IMR-90 (cell line): ENCODE measurements around the gene CPNE2. TPM values are rescaled to one million over a fixed set of nuclear protein-coding genes. Genes with fewer than 3 reads are reported as not detected.

Source experiments
- ATAC-seq: fragments of 200-7000 bp; cut with Tn5 transposase; 2 replicates; pipeline ENCODE4 v1.9.1; 2020; ENCODE audit warnings: low read depth, mild to moderate bottlenecking, moderate library complexity
- BruUV-seq: library from RNA; stranded (reverse); fragments of 400-500 nt; replicated peaks from 2 replicates; lab custom pipeline; 2021; lab: Mats Ljungman, UMichigan
- CTCF ChIA-PET: fragments of 300-600 bp; formaldehyde crosslinking; extraction: SDS; loops from one replicate; lab custom pipeline; 2021; ENCODE audit warnings: antibody characterized with exemption; lab: Yijun Ruan, JAX
- POLR2A ChIA-PET: fragments of 300-600 bp; sonication (Branson Sonifier 250); formaldehyde crosslinking; loops from one replicate; lab custom pipeline; 2022; ENCODE audit warnings: antibody characterized with exemption; ENCODE audit not compliant: unreplicated experiment; lab: Charles Lee
- DNase-seq: peaks from one replicate; pipeline ENCODE4 v3.0.0; 2013
- H2AFZ ChIP-seq: replicated peaks from 2 replicates; pipeline ENCODE3; 2013; ENCODE audit warnings: low read length, mild to moderate bottlenecking; ENCODE audit not compliant: poor library complexity
- H2AK5ac ChIP-seq: 2 replicates; pipeline ENCODE4 v1.6.1; 2013; ENCODE audit warnings: low read depth, low read length, inconsistent platforms
- H2AK9ac ChIP-seq: replicated peaks from 2 replicates; pipeline ENCODE3; 2013; ENCODE audit warnings: mild to moderate bottlenecking, low read depth, low read length, moderate library complexity; ENCODE audit not compliant: poor library complexity
- H2BK120ac ChIP-seq: 2 replicates; pipeline ENCODE4 v1.6.1; 2013; ENCODE audit warnings: low read depth, low read length, inconsistent platforms
- H2BK15ac ChIP-seq: 3 replicates; pipeline ENCODE4 v1.6.1; 2013; ENCODE audit warnings: low read depth, low read length, inconsistent platforms
- H2BK20ac ChIP-seq: 2 replicates; pipeline ENCODE4 v1.6.1; 2013; ENCODE audit warnings: low read depth, mild to moderate bottlenecking, inconsistent platforms, low read length, moderate library complexity
- H2BK5ac ChIP-seq: 2 replicates; pipeline ENCODE4 v1.6.1; 2013; ENCODE audit warnings: mild to moderate bottlenecking, low read depth, low read length, inconsistent platforms; ENCODE audit not compliant: poor library complexity, severe bottlenecking
- H3K14ac ChIP-seq: replicated peaks from 2 replicates; pipeline ENCODE4 v1.6.1; 2013; ENCODE audit warnings: low read depth, low read length, inconsistent platforms
- H3K18ac ChIP-seq: 2 replicates; pipeline ENCODE4 v1.6.1; 2013; ENCODE audit warnings: low read depth, low read length, control low read depth
- H3K23ac ChIP-seq: 2 replicates; pipeline ENCODE4 v1.6.1; 2013; ENCODE audit warnings: low read depth, low read length, inconsistent platforms
- H3K27ac ChIP-seq: 2 replicates; pipeline ENCODE4 v1.5.1; 2013; ENCODE audit warnings: mild to moderate bottlenecking, control low read depth, low read length; ENCODE audit not compliant: insufficient read depth
- H3K27me3 ChIP-seq: 2 replicates; pipeline ENCODE4 v1.6.1; 2013; ENCODE audit warnings: low read length; ENCODE audit not compliant: control insufficient read depth, insufficient read depth
- H3K36me3 ChIP-seq: 2 replicates; pipeline ENCODE4 v1.6.1; 2013; ENCODE audit warnings: low read length, mixed read lengths; ENCODE audit not compliant: control insufficient read depth, insufficient read depth
- H3K4ac ChIP-seq: 2 replicates; pipeline ENCODE4 v1.6.1; 2013; ENCODE audit warnings: low read depth, low read length, inconsistent platforms
- H3K4me1 ChIP-seq: 2 replicates; pipeline ENCODE4 v1.6.1; 2013; ENCODE audit warnings: low read length, mixed read lengths; ENCODE audit not compliant: control insufficient read depth, insufficient read depth
- H3K4me2 ChIP-seq: 2 replicates; pipeline ENCODE4 v1.6.1; 2013; ENCODE audit warnings: low read depth, mild to moderate bottlenecking, control low read depth, low read length, moderate library complexity
- H3K4me3 ChIP-seq: 2 replicates; pipeline ENCODE4 v1.5.1; 2013; ENCODE audit warnings: low read depth, mild to moderate bottlenecking, control low read depth, low read length, moderate library complexity; ENCODE audit not compliant: insufficient read depth
- H3K56ac ChIP-seq: 2 replicates; pipeline ENCODE4 v1.6.1; 2013; ENCODE audit warnings: low read length, inconsistent platforms; ENCODE audit not compliant: insufficient read depth; ENCODE audit errors: extremely low read depth
- H3K79me1 ChIP-seq, 2 experiments: 2 replicates each; pipeline ENCODE4 v1.6.1; 2013; ENCODE audit warnings: low read length in 2 of 2, inconsistent platforms in 1 of 2, low read depth in 1 of 2
- H3K9ac ChIP-seq: 2 replicates; pipeline ENCODE4 v1.6.1; 2013; ENCODE audit warnings: low read depth, low read length, control low read depth
- H3K9me1 ChIP-seq: 2 replicates; pipeline ENCODE4 v1.6.1; 2013; ENCODE audit warnings: low read length, inconsistent platforms; ENCODE audit not compliant: insufficient read depth
- H3K9me3 ChIP-seq: 2 replicates; pipeline ENCODE4 v1.6.1; 2013; ENCODE audit warnings: low read length; ENCODE audit not compliant: control insufficient read depth, insufficient read depth
- H4K20me1 ChIP-seq: 2 replicates; pipeline ENCODE4 v1.6.1; 2013; ENCODE audit warnings: low read length, inconsistent platforms; ENCODE audit not compliant: insufficient read depth
- H4K5ac ChIP-seq: 2 replicates; pipeline ENCODE4 v1.6.1; 2013; ENCODE audit warnings: mild to moderate bottlenecking, low read depth, low read length, control low read depth
- H4K8ac ChIP-seq, 2 experiments: 2 replicates each; pipeline ENCODE4 v1.6.1; 2013; ENCODE audit warnings: low read depth in 2 of 2, low read length in 2 of 2, control low read depth in 1 of 2, inconsistent platforms in 1 of 2
- H4K91ac ChIP-seq: 2 replicates; pipeline ENCODE4 v1.6.1; 2013; ENCODE audit warnings: low read depth, low read length, inconsistent platforms; ENCODE audit not compliant: insufficient read depth
- BHLHE40 ChIP-seq: fragments of 150-350 bp; IDR thresholded peaks from 2 replicates; pipeline ENCODE4 v1.6.1; 2016; ENCODE audit warnings: mild to moderate bottlenecking, low read depth, low read length
- CEBPB ChIP-seq: IDR thresholded peaks from 2 replicates; pipeline ENCODE4 v1.6.1; 2012; ENCODE audit warnings: low read depth, low read length, improper control_type of control experiment
- CHD1 ChIP-seq: IDR thresholded peaks from 2 replicates; pipeline ENCODE4 v1.6.1; 2012; ENCODE audit warnings: low read depth, low read length, improper control_type of control experiment
- CTCF ChIP-seq: conservative IDR thresholded peaks from 2 replicates; pipeline ENCODE4 v1.5.1; 2012; ENCODE audit warnings: mild to moderate bottlenecking, low read depth, low read length, improper control_type of control experiment
- ELK1 ChIP-seq: fragments of 150-350 bp; IDR thresholded peaks from 2 replicates; pipeline ENCODE4 v1.6.1; 2016; ENCODE audit warnings: low read depth, mild to moderate bottlenecking, low read length, moderate library complexity, borderline replicate concordance
- FOS ChIP-seq: fragments of 150-350 bp; IDR thresholded peaks from 2 replicates; pipeline ENCODE4 v1.6.1; 2016; ENCODE audit warnings: low read depth, low read length
- MAFK ChIP-seq: IDR thresholded peaks from 2 replicates; pipeline ENCODE4 v1.6.1; 2012; ENCODE audit warnings: low read depth, low read length, improper control_type of control experiment
- MAZ ChIP-seq: IDR thresholded peaks from 2 replicates; pipeline ENCODE4 v1.6.1; 2012; ENCODE audit warnings: low read depth, mild to moderate bottlenecking, low read length, improper control_type of control experiment, moderate library complexity, borderline replicate concordance
- MXI1 ChIP-seq: IDR thresholded peaks from 2 replicates; pipeline ENCODE4 v1.6.1; 2012; ENCODE audit warnings: low read depth, mild to moderate bottlenecking, low read length, moderate library complexity, borderline replicate concordance
- NFE2L2 ChIP-seq: fragments of 150-350 bp; IDR thresholded peaks from 2 replicates; pipeline ENCODE4 v1.6.1; 2016; ENCODE audit warnings: low read depth, mild to moderate bottlenecking, low read length
- POLR2A ChIP-seq: IDR thresholded peaks from 2 replicates; pipeline ENCODE4 v1.6.1; 2012; ENCODE audit warnings: mild to moderate bottlenecking, low read depth, low read length
- RAD21 ChIP-seq: IDR thresholded peaks from 2 replicates; pipeline ENCODE4 v1.6.1; 2012; ENCODE audit warnings: low read length, improper control_type of control experiment
- RCOR1 ChIP-seq: IDR thresholded peaks from 2 replicates; pipeline ENCODE4 v1.6.1; 2012; ENCODE audit warnings: mild to moderate bottlenecking, low read length, improper control_type of control experiment; ENCODE audit not compliant: insufficient replicate concordance
- RFX5 ChIP-seq: IDR thresholded peaks from 2 replicates; pipeline ENCODE4 v1.8.0; 2012; ENCODE audit warnings: low read depth, mild to moderate bottlenecking, low read length, moderate library complexity
- SMC3 ChIP-seq: fragments of 150-350 bp; IDR thresholded peaks from 2 replicates; pipeline ENCODE4 v1.6.1; 2016; ENCODE audit warnings: low read depth, mild to moderate bottlenecking, antibody characterized with exemption, low read length, moderate library complexity
- WGBS, 2 experiments: methylation state at CpG; one replicate each; pipeline versions ENCODE4 v1.1.5 to v1.1.7; 2013; ENCODE audit warnings: missing lambda C conversion rate in 2 of 2; ENCODE audit not compliant: insufficient read length in 1 of 2; ENCODE audit errors: extremely low coverage in 2 of 2; 5-methylcytosine and 5-hydroxymethylcytosine counted together
- dilution Hi-C: fragments of 300-500 bp; cut with HindIII; formaldehyde crosslinking; loops from one replicate; pipeline ENCODE4 v1.14.3; 2018; ENCODE audit warnings: low sequenced_read_pairs; ENCODE audit not compliant: unreplicated experiment
- in situ Hi-C: fragments of 300-500 bp; cut with MboI; formaldehyde crosslinking; loops from 3 replicates; pipeline ENCODE4 v1.14.3; 2019; ENCODE audit warnings: low sequenced_read_pairs, inconsistent platforms, mixed read lengths
- intact Hi-C: fragments of 100-400 bp; cut with micrococcal nuclease; formaldehyde crosslinking; loops from 2 replicates; pipeline ENCODE4 v1.10.0; 2022
- polyA plus RNA-seq, 3 experiments: library from polyadenylated mRNA; depleted of rRNA; stranded (reverse); fragments of >200 nt; gene quantifications; 2 replicates each; pipeline ENCODE4 v1.2.3, GENCODE V29; 2012; ENCODE audit warnings: low replicate concordance in 1 of 3
- total RNA-seq: library from RNA; depleted of rRNA; stranded (reverse); fragments of >200 nt; gene quantifications from 2 replicates; pipeline ENCODE4 v1.2.3, GENCODE V29; 2012
- TF ChIP-seq, protein P1 (sequence below): fragments of 150-350 bp; IDR thresholded peaks from 2 replicates; pipeline ENCODE4 v1.6.1; 2017; ENCODE audit warnings: mild to moderate bottlenecking, antibody characterized with exemption, low read length, low read depth

The CPNE2 gene
- total and polyA plus RNA-seq, 2 of the 4 experiments (the other 2 are of a cell fraction), result 15.4 to 48.0 TPM

- dilution Hi-C loops, result no loop called here
- H3K4me3 ChIP-seq, result no peak overlapping the region
- no peaks in the 10 kb centered on the region for H3K4me1 ChIP-seq
- no peak overlapping the region for H3K9ac ChIP-seq
- no peak overlapping the region for H3K27ac ChIP-seq
- intact Hi-C loops, result loop anchor here (5.0 kb wide), 2 partner anchors 300 to 375 kb away; partner anchors contain the start of gene SLC12A3
- H3K79me1 ChIP-seq, result peaks cover 4 to 5% of the 10 kb centered on the region in 2 experiments; a peak in 1 of 4 replicates
- no peak overlapping the region for H2BK15ac ChIP-seq
- H2AK5ac ChIP-seq, result no peak overlapping the region
- no peak overlapping the region for H2BK120ac ChIP-seq
- no peak overlapping the region for H3K18ac ChIP-seq
- TF ChIP-seq RAD21 (no peak), MAZ (no peak), MXI1 (no peak), SMC3 (no peak), ELK1 (no peak), CEBPB (no peak), RFX5 (no peak), CHD1 (no peak), MAFK (no peak), RCOR1 (no peak), FOS (no peak), NFE2L2 (no peak), POLR2A (no peak), CTCF (no peak), BHLHE40 (no peak)
- TF ChIP-seq, protein P1, sequence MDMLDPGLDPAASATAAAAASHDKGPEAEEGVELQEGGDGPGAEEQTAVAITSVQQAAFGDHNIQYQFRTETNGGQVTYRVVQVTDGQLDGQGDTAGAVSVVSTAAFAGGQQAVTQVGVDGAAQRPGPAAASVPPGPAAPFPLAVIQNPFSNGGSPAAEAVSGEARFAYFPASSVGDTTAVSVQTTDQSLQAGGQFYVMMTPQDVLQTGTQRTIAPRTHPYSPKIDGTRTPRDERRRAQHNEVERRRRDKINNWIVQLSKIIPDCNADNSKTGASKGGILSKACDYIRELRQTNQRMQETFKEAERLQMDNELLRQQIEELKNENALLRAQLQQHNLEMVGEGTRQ, result no peak
- WGBS, 2 experiments, result no CpG with 5 or more reads among the region's 7 CpGs
- H3K56ac ChIP-seq, result no peak overlapping the region
- no peak overlapping the region for H2AFZ ChIP-seq
- peaks cover 45% of the 10 kb centered on the region for H3K36me3 ChIP-seq
- no peaks in the 10 kb centered on the region for H3K9me3 ChIP-seq
- H2AK9ac ChIP-seq, result no peak overlapping the region
- POLR2A ChIA-PET, result no interaction called here
- no peak overlapping the region for H3K4me2 ChIP-seq
- peaks cover 3% of the 10 kb centered on the region; the same call in 1 of the 2 replicates for H4K20me1 ChIP-seq
- H4K91ac ChIP-seq, result no peak overlapping the region
- H3K23ac ChIP-seq, result no peak overlapping the region
- H4K8ac ChIP-seq, result no peak overlapping the region
- CTCF ChIA-PET, result no interaction called here
- no peak overlapping the region for H4K5ac ChIP-seq
- no peak overlapping the region for H3K14ac ChIP-seq
- H3K27me3 ChIP-seq, result no peaks in the 10 kb centered on the region
- H3K9me1 ChIP-seq, result no peaks in the 10 kb centered on the region
- H2BK20ac ChIP-seq, result no peak overlapping the region
- ATAC-seq, result no peak
- no peak overlapping the region for H3K4ac ChIP-seq
- H2BK5ac ChIP-seq, result no peak overlapping the region
- BruUV-seq, result no TSS peak
- in situ Hi-C loops, result loop anchor here (5.0 kb wide), 1 partner anchor 80 kb away; no protein-coding TSS in a partner anchor
- peak; percentile 65 for DNase-seq
These were observed 74.6 kb downstream of the CPNE2 start for GRCh38 chr16:57166951-57167350.
